ENCODE data around the gene LOXHD1.

- TF ChIP-seq CTCF (conservative IDR thresholded peaks at IDR 0.05) = no peak
- TF ChIP-seq EZH2 (IDR thresholded peaks at IDR 0.05; ENCODE audit: low read depth) = no peak
Measured at GRCh38 chr18:46590103-46590502, 66.9 kb downstream of the LOXHD1 start.
